H9 (cell line): ENCODE measurements around the gene NSUN5. TPM values are rescaled to one million over a fixed set of nuclear protein-coding genes. Genes with fewer than 3 reads are reported as not detected.

ENCODE experiments used
- DNase-seq: peaks from one replicate; pipeline ENCODE4 v3.0.0-alpha.2; 2017
- H2AFZ ChIP-seq: one replicate; pipeline ENCODE4 v1.6.1; 2013; ENCODE audit warnings: mild to moderate bottlenecking, low read length, control low read depth, moderate library complexity
- H2AK5ac ChIP-seq: 2 replicates; pipeline ENCODE4 v1.6.1; 2013; ENCODE audit warnings: low read length, control low read depth, mixed read lengths; ENCODE audit not compliant: insufficient read length
- H2BK120ac ChIP-seq: one replicate; pipeline ENCODE4 v1.6.1; 2013; ENCODE audit warnings: low read depth, mild to moderate bottlenecking, low read length, control low read depth, inconsistent platforms; ENCODE audit not compliant: poor library complexity, severe bottlenecking
- H2BK12ac ChIP-seq: 2 replicates; pipeline ENCODE4 v1.6.1; 2013; ENCODE audit warnings: low read length, control low read depth, mixed read lengths, low read depth; ENCODE audit not compliant: insufficient read length
- H2BK15ac ChIP-seq: 2 replicates; pipeline ENCODE4 v1.6.1; 2013; ENCODE audit warnings: low read depth, low read length, control low read depth
- H2BK20ac ChIP-seq: one replicate; pipeline ENCODE4 v1.6.1; 2013; ENCODE audit warnings: low read depth, mild to moderate bottlenecking, low read length, control low read depth, inconsistent platforms; ENCODE audit not compliant: poor library complexity, severe bottlenecking
- H2BK5ac ChIP-seq: 2 replicates; pipeline ENCODE4 v1.6.1; 2013; ENCODE audit warnings: low read length, control low read depth, mixed read lengths; ENCODE audit not compliant: insufficient read length
- H3K14ac ChIP-seq: 2 replicates; pipeline ENCODE4 v1.6.1; 2013; ENCODE audit warnings: low read length, control low read depth; ENCODE audit not compliant: insufficient read depth
- H3K18ac ChIP-seq: 2 replicates; pipeline ENCODE4 v1.6.1; 2013; ENCODE audit warnings: low read depth, mild to moderate bottlenecking, mixed read lengths, low read length, control low read depth; ENCODE audit not compliant: insufficient read length
- H3K23ac ChIP-seq: 2 replicates; pipeline ENCODE4 v1.6.1; 2013; ENCODE audit warnings: low read length, control low read depth, mixed read lengths, low read depth; ENCODE audit not compliant: insufficient read length
- H3K23me2 ChIP-seq: 2 replicates; pipeline ENCODE4 v1.6.1; 2013; ENCODE audit warnings: low read depth, mild to moderate bottlenecking, mixed read lengths, low read length, control low read depth; ENCODE audit not compliant: insufficient read length, poor library complexity, severe bottlenecking
- H3K27ac ChIP-seq: 2 replicates; pipeline ENCODE4 v1.5.1; 2013; ENCODE audit warnings: low read length, control low read depth, mixed read lengths, low read depth; ENCODE audit not compliant: insufficient read length
- H3K27me3 ChIP-seq: 2 replicates; pipeline ENCODE4 v1.6.1; 2013; ENCODE audit warnings: low read length, control low read depth, inconsistent platforms; ENCODE audit not compliant: insufficient read depth
- H3K4ac ChIP-seq: 2 replicates; pipeline ENCODE4 v1.6.1; 2013; ENCODE audit warnings: low read depth, mild to moderate bottlenecking, control low read depth, inconsistent platforms, low read length, moderate library complexity
- H3K4me1 ChIP-seq: 2 replicates; pipeline ENCODE4 v1.6.1; 2013; ENCODE audit warnings: low read length, control low read depth, inconsistent platforms; ENCODE audit not compliant: insufficient read depth
- H3K4me2 ChIP-seq: 2 replicates; pipeline ENCODE4 v1.6.1; 2013; ENCODE audit warnings: low read length, control low read depth, mixed read lengths; ENCODE audit not compliant: insufficient read length, insufficient read depth
- H3K56ac ChIP-seq: 2 replicates; pipeline ENCODE4 v1.6.1; 2013; ENCODE audit warnings: low read depth, mild to moderate bottlenecking, mixed read lengths, low read length, control low read depth; ENCODE audit not compliant: insufficient read length
- H3K79me1 ChIP-seq: 2 replicates; pipeline ENCODE4 v1.6.1; 2013; ENCODE audit warnings: low read depth, mild to moderate bottlenecking, moderate library complexity, low read length, control low read depth, inconsistent platforms; ENCODE audit not compliant: insufficient read depth, poor library complexity, severe bottlenecking
- H3K79me2 ChIP-seq: 2 replicates; pipeline ENCODE4 v1.6.1; 2013; ENCODE audit warnings: low read length, control low read depth, inconsistent platforms; ENCODE audit not compliant: insufficient read depth
- H3K9ac ChIP-seq: 2 replicates; pipeline ENCODE4 v1.6.1; 2013; ENCODE audit warnings: low read length, control low read depth, mixed read lengths; ENCODE audit not compliant: insufficient read length; ENCODE audit errors: extremely low read depth
- H3K9me3 ChIP-seq: one replicate; pipeline ENCODE4 v1.6.1; 2013; ENCODE audit warnings: low read depth, low read length, inconsistent platforms; ENCODE audit not compliant: control insufficient read depth
- H3T11ph ChIP-seq: one replicate; pipeline ENCODE4 v1.6.1; 2013; ENCODE audit warnings: mild to moderate bottlenecking, low read length, control low read depth, inconsistent platforms
- H4K20me1 ChIP-seq: one replicate; pipeline ENCODE4 v1.6.1; 2013; ENCODE audit not compliant: control insufficient read depth, insufficient read length, insufficient read depth
- H4K5ac ChIP-seq: 2 replicates; pipeline ENCODE4 v1.6.1; 2013; ENCODE audit warnings: low read depth, mild to moderate bottlenecking, mixed read lengths, low read length, control low read depth; ENCODE audit not compliant: insufficient read length
- H4K8ac ChIP-seq: replicated peaks from 2 replicates; pipeline ENCODE4 v1.6.1; 2013; ENCODE audit warnings: low read length, control low read depth, mixed read lengths, low read depth; ENCODE audit not compliant: insufficient read length
- H4K91ac ChIP-seq: 2 replicates; pipeline ENCODE4 v1.6.1; 2013; ENCODE audit warnings: low read depth, mild to moderate bottlenecking, moderate library complexity, mixed read lengths, low read length, control low read depth; ENCODE audit not compliant: insufficient read length
- H3K27ac Mint-ChIP-seq, 3 experiments: 2 replicates in 2 of 3; 3 replicates in 1 of 3; pipeline ENCODE4 v1.8.0; 2020 to 2021; ENCODE audit warnings: mixed read lengths in 3 of 3, mild to moderate bottlenecking in 1 of 3, moderate library complexity in 1 of 3
- H3K27me3 Mint-ChIP-seq: 2 replicates; pipeline ENCODE4 v1.8.0; 2021; ENCODE audit warnings: low read depth, mild to moderate bottlenecking, moderate library complexity, mixed read lengths
- H3K36me3 Mint-ChIP-seq, 3 experiments: 2 replicates in 2 of 3; 3 replicates in 1 of 3; pipeline ENCODE4 v1.8.0; 2020 to 2021; ENCODE audit warnings: low read depth in 3 of 3, mixed read lengths in 3 of 3; ENCODE audit not compliant: insufficient read depth in 1 of 3
- H3K4me1 Mint-ChIP-seq, 2 experiments: 2 replicates each; pipeline ENCODE4 v1.8.0; 2020; ENCODE audit warnings: mixed read lengths in 2 of 2
- H3K4me3 Mint-ChIP-seq, 2 experiments: 2 replicates in 1 of 2; 3 replicates in 1 of 2; pipeline ENCODE4 v1.8.0; 2020 to 2021; ENCODE audit warnings: mild to moderate bottlenecking in 2 of 2, mixed read lengths in 2 of 2, moderate library complexity in 1 of 2
- H3K9me3 Mint-ChIP-seq, 2 experiments: 2 replicates in 1 of 2; 3 replicates in 1 of 2; pipeline ENCODE4 v1.8.0; 2020; ENCODE audit warnings: mild to moderate bottlenecking in 2 of 2, mixed read lengths in 2 of 2, moderate library complexity in 1 of 2
- WGBS: extraction: QIAGEN DNeasy Blood & Tissue Kit; methylation state at CpG from one replicate; pipeline ENCODE4 v1.1.7; 2013; ENCODE audit warnings: missing lambda C conversion rate, low lambda C conversion rate, mixed read lengths; ENCODE audit not compliant: insufficient read length; ENCODE audit errors: extremely low coverage; 5-methylcytosine and 5-hydroxymethylcytosine counted together
- total RNA-seq: library from RNA; stranded (reverse); gene quantifications from 2 replicates; pipeline ENCODE4 v1.2.1, GENCODE V29; 2021
- TF ChIP-seq, protein P1 (sequence below): fragments of 200-600 bp; sonication (generic); conservative IDR thresholded peaks from 3 replicates; pipeline ENCODE4 v1.8.0; 2021; ENCODE audit warnings: antibody characterized with exemption, mild to moderate bottlenecking

The NSUN5 gene
- total RNA-seq, 1 experiment from 2014 or later: 64.2 TPM

DNA sequence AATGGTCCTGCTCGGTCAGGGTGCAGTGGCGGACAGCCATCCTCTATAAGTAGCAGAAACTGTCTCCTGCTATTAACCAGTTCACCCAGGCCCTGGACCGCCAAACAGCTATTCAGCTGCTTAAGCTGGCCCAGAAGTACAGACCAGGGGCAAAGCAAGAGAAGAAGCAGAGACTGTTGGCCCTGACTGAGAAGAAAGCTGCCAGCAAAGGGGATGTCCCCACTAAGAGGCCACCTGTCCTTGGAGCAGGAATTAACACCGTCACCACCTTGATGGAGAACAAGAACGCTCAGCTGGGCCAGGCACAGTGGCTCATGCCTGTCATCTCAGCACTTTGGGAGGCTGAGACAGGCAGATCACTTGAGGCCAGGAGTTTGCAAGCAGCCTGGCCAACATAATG lies 5.6 kb upstream of the NSUN5 start:
- Histone ChIP-seq H2BK5ac (no peak overlapping the region), H3K4ac (no peak overlapping the region), H4K20me1 (no peaks in the 10 kb centered on the region), H3K79me2 (no peaks in the 10 kb centered on the region), H4K8ac (no peak overlapping the region), H3K56ac (no peak overlapping the region), H3K79me1 (no peaks in the 10 kb centered on the region), H3K23ac (no peak overlapping the region), H3K9me3 (no peaks in the 10 kb centered on the region), H3K27me3 (no peaks in the 10 kb centered on the region), H3K4me1 (no peaks in the 10 kb centered on the region), H2AK5ac (no peak overlapping the region), H4K91ac (no peak overlapping the region), H3K9ac (no peak overlapping the region), H3T11ph (no peak overlapping the region), H3K23me2 (no peaks in the 10 kb centered on the region), H2BK20ac (no peak overlapping the region), H3K27ac (no peak overlapping the region), H4K5ac (no peak overlapping the region), H3K14ac (no peak overlapping the region), H3K18ac (no peak overlapping the region), H2BK120ac (no peak overlapping the region), H2BK15ac (no peak overlapping the region), H2BK12ac (no peak overlapping the region), H3K4me2 (no peak overlapping the region), H2AFZ (no peak overlapping the region)
- no CpG with 5 or more reads among the region's 5 CpGs for WGBS
- TF ChIP-seq, protein P1, sequence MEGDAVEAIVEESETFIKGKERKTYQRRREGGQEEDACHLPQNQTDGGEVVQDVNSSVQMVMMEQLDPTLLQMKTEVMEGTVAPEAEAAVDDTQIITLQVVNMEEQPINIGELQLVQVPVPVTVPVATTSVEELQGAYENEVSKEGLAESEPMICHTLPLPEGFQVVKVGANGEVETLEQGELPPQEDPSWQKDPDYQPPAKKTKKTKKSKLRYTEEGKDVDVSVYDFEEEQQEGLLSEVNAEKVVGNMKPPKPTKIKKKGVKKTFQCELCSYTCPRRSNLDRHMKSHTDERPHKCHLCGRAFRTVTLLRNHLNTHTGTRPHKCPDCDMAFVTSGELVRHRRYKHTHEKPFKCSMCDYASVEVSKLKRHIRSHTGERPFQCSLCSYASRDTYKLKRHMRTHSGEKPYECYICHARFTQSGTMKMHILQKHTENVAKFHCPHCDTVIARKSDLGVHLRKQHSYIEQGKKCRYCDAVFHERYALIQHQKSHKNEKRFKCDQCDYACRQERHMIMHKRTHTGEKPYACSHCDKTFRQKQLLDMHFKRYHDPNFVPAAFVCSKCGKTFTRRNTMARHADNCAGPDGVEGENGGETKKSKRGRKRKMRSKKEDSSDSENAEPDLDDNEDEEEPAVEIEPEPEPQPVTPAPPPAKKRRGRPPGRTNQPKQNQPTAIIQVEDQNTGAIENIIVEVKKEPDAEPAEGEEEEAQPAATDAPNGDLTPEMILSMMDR: no peak
- H3K27me3 Mint-ChIP-seq: peaks cover 16% of the 10 kb centered on the region
- H3K36me3 Mint-ChIP-seq: no peaks in the 10 kb centered on the region
- no peak overlapping the region for H3K4me3 Mint-ChIP-seq
- H3K27ac Mint-ChIP-seq: no peak overlapping the region
- H3K4me1 Mint-ChIP-seq: no peaks in the 10 kb centered on the region
- peaks cover under 1 to 1% of the 10 kb centered on the region in 2 experiments; a peak in 2 of 5 replicates for H3K9me3 Mint-ChIP-seq
- DNase-seq: no peak
